Eye (tissue), 1 donor: ENCODE results near the gene PROSER2.
"Not testable (repeated sequence)": the region's sequence is repeated elsewhere in the genome, so short reads cannot be mapped to it uniquely, and the experiment has no call there.

Experiments
- DNase-seq: peaks from one replicate; pipeline ENCODE4 v3.0.0-alpha.2; 2015

Gene PROSER2

DNA sequence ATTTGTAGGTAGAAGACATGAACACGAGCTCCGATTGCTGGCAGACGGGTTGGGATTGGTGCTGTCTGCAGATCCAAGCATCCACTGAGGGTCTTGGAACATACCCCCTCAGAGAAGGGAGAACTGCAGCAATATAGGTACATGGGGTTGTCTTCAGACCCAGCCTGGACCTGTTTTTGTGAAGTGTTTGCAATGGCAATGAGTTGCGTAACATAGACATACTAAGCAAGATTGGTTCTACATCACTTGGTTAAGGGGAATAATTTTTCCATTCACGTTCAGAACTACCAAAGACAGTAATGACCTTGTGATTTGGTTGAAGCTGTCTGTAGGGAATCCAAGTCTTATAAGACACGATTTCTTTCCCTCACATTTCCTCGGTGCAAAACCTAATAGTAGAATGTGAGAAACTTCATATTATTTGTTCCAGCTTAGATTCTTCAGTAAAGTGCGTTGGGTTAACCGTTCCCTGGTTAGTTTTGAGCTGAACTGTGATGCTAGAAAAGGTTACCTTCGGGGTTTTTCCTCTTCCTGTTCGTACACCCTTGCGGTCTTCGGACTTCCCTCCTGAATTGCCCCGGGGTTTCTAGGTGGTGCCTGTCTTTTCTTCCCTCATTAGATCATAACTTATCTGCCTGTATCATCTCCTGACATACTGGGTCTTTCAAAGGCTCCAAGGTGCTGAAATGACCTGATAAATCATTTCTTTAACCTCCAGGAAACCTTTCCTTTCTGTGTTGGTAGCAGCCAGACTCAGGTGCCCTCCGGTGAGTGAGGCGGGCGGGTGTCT lies 14.4 kb downstream of the PROSER2 start:
- no peak for DNase-seq

DNA sequence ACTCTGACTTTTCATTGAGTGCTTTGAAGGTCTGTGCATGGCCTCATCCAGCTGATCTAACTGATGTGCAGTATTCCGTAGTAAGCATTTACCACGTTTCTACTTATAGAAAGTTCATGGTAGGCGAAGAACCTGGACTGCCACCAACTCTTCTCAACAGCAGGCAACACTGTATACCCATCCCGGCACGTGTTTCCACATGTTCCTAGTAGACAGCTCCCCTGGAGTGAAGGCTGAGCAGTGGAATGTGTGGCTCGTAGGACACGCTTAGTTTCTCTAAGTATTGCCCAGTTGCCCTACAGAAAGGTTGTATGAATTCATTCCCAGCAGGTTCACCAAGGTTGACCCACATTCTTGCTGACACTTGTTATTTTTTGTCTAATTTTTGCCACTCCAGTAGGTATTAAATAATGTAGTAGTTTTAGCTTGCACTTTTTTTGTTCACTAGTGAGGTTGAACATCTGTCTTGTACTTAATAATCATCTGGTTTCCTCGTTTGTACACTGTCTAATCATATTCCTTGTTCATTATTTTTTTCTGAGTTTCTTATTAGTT lies 15.2 kb downstream of the PROSER2 start:
- DNase-seq = no peak

DNA sequence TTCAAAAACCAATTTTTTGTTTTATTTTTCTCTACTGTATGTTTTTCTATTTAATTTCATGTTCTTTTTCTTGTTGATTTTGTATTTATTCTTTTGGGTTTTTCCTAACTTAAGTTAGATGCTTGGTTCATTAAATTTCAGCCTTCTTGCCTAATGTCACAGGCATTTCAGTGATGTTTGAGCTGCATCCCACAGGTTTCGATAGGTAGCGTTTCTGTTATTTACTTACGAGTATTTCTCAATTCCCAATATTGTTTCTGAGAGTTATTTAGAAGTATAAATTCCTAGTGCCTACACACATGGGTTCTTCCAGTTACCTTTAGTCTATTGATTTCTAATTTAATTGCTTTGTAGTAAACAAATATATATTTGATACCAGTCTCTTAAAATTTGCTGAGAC lies 18.2 kb downstream of the PROSER2 start:
- no peak for DNase-seq

DNA sequence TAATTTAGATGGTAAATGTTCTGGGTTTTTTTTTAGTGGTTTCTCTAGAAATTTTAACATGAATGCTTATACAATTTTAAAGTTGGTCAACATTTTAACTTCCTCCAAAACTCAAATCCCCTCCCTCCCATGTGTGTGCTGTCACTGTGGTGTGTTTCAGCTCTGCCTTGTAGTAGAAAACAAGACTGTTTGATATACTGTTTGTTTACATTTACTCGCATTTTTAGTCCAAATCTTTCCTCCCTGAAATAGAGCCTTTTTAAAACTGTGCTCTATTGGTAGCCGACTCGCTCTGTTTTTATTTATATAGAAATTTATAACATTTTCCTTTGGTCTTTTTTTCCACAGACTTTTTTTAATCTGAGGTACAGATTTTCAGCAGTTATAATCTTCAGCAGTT lies 19.3 kb downstream of the PROSER2 start:
- DNase-seq = no peak

DNA sequence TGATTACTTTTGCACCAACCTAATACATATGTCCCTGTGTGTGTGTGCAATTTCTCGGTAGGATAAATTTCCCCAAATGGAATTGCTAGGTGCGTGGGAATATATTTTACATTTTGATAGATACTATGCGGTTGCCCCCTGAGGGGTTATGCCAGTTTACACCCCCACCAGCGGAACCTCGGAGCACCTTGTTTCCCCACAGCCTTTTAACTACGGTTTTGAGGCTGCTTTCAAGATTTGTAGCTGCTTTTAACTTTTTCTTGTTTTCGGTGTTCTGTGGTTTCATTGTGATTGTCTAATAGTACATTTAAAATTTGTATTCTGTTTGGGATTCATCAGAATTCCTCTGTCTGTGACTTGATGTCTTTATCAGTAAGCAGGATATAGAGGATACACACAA lies 22.0 kb downstream of the PROSER2 start:
- no peak for DNase-seq

DNA sequence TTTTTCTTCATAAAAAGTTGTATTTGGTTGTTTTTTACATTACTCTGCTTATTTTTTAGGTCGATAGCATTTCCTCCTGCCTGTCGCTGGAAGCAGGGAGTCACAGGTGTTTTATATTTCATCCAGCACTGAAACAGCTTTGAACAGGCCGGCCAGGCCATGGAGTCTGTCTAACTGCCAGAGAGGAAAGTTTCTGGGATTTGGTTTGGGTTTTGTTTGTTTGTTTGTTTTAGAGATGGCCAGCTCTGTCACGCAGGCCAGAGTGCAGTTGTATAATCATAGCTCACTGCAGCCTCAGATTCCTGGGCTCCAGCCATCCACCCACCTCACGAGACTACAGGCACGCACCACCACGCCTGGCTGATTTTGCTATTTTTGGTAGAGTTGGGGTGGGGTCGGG lies 23.4 kb downstream of the PROSER2 start:
- DNase-seq = no peak

DNA sequence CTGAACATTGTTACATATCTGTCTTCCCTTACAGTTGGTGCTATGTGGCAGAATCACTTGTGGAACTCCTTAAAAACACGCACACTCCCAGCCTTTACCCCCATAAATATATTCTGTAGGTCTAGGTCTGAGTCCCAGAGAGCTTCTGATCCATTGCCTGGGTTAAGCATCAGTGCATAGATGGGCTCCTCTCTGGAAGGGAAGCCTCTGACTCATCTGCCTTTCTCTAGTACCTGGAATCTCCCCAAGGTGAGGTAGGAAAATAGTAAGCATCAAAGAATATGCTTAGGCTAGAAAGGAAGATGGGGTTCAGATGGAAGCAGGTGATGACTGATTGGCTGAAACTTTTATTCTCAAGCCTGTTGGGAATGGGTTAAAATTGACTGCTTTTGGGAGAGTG lies 26.1 kb downstream of the PROSER2 start:
- DNase-seq = no peak

DNA sequence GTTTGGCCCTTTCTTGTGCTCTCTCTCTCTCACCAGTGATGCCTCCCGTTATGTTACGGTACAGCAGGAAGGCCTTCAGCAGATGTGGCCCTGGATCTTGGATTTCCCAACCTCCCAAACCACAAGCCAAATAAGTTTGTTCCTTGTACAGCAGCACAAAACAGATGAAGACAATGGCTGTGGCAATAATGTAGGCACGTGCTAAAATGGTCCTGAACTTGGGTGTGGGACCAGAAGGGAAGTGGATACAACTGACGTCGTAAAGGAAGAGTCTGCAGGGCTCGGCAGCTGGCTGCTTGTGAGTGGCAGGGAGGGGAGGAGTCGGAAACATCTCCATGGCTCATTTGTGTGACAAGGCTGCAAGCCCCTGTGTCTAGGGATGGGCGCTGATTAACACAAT lies 26.8 kb downstream of the PROSER2 start:
- no peak for DNase-seq

DNA sequence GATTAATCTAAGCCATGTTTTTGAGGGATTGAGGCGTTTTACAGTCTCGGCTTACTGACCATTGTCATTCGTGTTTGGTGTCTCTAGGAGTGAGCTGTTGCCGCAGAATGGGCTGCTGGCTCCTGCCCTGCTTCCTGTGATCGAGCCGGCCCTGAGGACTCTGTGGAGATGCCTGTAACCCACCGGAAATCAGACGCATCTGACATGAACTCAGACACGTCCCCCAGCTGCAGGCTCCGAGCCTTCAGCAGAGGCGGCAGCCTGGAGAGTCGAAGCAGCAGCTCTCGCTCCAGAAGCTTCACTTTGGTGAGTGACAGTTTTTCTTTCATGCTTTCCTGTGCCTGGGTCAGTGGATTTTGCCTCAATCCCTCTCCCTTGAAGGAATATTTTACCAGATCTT lies 28.8 kb downstream of the PROSER2 start:
- DNase-seq = no peak

DNA sequence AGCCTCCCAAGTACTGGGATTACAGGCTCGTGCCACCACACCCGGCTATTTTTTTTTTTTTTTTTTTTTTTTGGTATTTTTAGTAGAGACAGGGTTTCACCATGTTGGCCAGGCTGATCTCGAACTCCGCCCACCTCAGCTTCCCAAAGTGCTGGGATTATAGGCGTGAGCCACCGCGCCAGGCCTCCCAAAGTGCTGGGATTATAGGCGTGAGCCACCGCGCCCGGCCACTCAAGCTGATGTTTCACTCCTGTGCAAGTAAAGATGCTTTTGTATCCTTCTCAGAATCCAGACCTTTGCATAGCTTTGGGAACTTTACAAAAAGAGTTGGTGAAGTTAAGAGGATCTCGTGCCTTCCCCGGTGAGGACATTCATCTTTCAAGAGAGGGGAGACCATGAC lies 29.5 kb downstream of the PROSER2 start:
- DNase-seq = not testable (repeated sequence)

DNA sequence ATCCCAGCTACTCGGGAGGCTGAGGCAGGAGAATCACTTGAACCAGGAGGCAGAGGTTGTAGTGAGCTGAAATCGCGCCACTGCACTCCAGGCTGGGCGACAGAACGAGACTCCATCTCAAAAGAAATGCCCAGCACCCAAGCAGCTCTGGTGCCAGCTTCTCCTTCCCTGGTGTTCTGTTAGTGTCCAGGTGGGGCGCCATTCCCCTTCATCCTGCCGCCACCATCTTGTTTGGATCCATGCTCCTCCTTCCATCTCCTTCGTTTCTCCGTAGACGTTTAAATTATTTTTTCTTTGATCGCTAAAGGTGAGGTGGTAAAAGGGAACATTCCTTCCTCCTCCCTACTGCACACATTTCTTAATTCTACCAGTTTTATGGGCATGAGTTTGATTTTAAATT lies 30.3 kb downstream of the PROSER2 start:
- DNase-seq = no peak

DNA sequence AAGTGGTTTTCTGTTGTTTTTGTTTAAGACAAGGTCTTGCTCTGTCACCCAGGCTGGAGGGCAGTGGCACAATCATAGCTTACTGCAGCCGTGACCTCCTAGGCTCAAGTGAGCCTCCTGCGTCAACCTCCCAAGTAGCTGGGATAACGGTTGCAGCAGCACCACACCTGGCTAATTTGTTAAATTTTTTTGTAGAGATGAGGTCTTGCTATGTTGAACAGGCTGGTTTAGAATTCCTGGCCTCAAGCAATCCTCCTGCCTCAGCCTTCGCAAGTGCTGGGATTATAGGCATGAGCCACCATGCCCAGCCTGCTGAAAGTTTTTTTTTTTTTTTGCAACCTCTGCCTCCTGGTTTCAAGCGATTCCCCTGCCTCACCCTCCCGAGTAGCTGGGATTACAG lies 31.1 kb downstream of the PROSER2 start:
- no peak for DNase-seq

DNA sequence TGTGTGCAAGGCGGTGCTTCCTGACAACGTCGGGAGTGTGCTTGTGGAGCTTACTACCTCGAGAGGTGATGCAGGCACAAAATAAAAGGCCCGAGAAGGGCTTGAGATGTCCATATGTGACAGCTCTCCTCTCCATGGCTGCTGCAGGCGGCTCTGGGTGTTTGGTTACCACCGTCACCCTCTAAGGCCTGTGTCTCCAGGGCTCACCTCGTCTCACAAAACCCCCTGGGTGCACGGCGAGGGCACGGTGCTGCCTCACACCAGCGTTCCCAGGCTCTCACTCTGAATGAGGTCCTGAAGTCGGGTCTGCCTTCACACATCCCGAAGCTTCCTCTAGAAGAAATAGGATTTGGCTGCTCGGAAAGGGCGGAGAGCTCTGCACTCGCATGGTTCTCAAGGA lies 32.9 kb downstream of the PROSER2 start:
- no peak for DNase-seq

DNA sequence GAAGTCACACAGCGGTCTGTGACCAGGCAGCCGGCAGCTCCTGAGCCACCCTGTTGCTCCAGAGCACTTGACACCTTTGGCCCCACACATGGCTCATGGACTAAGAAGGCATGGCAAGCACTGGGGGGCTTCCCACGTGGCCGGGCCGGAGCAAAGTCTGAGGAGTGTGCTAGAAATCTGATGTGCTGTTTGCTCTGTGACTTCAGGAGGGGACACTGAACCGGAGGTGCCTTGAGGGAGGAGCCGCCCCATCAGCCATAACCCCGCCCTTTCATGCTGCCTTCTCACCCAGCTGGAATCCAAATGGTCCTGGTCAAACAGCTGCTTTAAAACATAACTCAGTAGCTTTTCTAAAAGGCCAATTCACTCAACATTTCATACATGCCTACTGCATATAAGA lies 33.5 kb downstream of the PROSER2 start:
- no peak for DNase-seq

DNA sequence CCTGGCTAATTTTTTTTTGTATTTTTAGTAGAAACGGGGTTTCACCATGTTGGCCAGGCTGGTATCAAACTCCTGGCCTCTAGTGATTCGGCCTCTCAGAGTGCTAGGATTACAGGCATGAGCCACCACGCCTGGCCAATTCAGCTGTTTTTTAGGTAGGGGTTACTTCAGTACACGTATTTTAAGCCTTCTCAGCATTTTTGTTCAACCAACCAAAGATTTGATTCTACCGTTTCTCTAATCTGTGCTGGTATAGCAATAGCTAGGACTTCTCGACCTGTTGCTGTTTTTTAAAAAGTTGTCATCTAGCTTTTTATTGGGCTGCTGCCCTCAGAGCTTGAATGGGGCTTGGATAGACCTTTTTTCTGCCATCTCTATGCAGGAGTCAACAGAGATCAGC lies 34.9 kb downstream of the PROSER2 start:
- DNase-seq = no peak

DNA sequence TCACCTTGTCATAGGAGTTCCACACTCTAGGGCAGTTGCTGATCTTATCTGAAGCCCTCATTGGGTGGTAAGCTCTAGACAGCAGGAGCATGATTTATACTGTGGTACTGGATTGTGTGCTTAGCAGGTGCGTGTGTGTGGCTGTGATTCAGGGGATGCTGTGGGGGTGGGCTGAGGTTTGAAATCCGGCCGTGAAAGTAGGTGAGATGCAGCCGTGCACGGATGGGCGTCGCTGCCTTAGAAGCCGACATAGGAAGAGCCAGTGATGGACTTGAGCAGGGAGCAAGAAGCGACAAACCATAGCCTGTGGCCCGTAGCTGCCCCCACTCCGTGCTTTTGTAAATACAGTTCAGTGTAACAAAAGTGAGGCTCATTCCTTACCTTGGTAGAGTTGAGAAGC lies 38.2 kb downstream of the PROSER2 start:
- DNase-seq = no peak

DNA sequence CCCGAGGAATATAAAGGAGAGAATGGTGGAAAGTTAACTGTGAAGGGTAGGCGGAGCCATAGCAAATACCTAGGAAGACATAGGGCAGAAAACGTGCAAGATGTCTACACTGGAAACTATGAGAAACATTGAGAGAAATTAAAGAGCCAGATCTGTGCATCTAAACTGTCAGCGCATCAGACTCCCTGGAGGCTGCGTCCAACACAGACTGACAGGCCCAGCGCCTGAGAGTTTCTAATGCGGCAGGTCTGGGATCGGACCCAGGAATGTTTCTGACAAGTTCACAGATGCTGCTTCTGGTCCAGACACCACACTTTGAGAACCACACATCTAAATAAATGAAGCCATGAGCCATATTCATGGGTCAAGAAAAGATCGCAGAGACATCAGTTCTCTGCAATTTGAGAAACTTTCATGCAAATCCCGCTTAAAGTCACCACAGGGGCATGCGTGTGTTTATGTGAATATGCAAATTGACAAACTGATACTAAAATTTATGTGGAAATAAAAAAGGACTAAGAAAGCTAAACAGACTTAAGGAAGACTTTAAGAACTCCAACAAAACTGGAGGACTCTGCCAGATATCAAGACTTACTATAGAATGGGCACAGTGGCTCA lies 38.8 kb downstream of the PROSER2 start:
- DNase-seq = no peak

DNA sequence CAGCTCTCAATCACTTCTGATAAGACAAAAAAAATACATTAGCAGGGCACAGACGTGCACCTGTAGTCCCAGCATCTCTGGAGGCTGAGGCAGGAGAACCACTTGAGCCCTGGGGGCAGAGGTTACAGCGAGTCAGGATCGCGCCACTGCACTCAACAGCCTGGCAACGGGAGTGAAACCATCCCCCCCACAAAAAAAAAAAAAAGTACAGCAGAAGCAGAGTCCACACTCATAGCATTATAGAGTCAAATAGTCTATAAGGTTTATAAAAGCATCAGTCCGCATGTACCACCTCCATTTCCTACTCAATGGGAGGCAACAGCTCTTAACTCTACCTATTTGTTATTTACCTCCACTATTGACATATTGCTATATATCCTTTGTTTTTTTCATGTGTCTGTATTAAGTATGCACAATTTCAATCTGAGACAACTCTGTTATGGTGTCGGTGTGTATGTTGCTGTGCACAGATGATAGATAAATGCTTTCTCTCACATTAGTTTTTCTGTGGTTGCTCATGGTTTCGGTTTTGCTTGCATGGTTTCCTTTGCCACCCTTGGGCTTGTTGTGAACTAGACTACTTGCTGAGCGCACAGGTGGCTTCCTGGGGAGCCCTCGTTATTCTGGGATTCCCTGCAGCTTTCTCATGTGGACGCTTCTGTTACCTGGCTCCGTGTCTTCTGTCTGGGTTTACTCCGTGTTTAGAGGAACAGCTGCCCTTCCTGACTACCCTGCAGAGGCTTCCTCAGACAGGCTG lies 40.4 kb downstream of the PROSER2 start:
- DNase-seq = no peak

DNA sequence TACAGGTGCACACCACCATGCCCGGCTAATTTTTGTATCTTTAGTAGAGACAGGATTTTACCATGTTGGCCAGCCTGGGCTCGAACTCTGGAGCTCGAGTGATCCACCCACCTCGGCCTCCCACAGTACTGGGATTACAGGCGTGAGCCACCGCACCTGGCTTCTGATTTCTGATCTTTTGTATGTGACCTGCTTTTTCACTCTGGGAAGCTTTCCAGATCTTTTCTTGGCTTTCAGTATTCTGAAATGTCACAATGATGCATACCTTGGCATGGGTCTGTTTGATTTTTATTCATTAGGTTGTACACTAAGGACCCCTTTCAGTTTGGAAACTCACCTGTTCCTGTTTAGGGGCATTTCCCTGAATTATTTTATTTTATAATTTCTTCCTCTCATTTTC lies 41.6 kb downstream of the PROSER2 start:
- DNase-seq = no peak

DNA sequence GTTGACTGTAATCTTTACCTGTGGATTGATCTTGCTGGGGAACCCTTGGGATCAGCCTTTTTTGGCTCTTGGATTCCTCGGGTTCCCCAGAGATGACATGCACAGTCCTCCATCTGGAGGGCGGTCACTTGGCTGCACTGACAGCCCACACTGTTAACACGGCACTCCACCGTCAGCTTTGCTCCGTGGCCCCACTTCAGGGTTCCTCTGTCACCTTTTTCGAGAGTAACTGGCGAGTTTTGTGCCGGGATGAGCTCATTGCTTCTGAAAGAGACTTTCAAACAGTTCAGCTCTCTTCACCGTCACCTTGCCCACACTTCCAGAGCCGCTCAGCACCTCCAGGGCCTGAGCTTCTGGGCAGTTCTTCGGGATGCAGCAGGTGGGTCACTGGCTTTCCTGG lies 42.4 kb downstream of the PROSER2 start:
- DNase-seq = no peak

DNA sequence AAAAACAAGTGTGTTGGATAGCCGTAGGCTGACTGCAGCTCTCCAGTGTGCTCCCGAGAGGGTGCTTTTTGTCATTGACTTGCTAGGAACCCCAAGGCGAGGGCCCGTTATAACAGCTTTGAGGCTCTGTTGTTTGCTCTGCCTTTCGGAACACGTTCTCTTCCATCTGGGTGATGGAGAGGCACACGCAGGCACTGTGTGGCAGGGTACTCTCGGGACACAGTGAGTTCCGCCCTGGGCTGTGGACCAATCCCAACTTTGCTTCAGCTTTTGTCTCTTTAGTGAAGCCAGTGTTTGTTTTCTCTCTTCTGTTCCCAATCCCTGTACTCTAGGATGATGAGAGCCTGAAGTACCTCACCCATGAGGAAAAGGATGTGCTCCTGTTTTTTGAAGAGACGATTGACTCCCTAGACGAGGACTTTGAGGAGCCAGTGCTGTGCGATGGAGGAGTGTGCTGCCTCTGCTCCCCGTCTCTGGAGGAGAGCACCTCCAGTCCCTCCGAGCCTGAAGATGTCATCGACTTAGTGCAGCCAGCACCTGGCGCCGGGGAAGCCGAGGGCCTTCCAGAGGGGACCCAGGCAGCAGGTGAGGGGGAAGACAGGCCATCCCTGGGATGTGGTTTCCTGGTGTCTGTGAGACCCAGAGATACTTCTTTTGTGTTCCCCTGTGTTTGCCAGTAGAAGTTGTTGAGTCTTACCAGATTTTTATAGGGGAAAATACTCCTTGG lies 43.2 kb downstream of the PROSER2 start:
- no peak for DNase-seq

DNA sequence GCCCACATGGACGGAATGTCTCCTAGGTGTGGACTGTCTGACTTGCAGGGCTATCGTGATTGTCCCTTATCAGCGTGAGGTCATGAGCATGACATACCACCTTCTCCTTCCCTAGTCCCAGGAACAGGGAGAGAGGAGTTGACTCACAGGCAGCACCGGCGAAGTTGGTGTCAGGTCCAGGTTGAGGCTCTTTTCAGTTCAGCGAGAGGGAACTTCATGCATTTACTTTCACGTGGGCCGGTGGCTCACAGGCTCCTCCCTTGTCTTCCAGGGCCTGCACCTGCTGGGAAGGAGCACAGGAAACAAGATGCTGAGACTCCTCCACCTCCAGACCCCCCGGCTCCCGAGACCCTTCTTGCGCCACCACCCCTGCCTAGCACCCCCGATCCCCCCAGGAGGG lies 46.1 kb downstream of the PROSER2 start:
- DNase-seq = no peak
